Neural crest cell (in vitro differentiated cells): Measurements from ENCODE around the gene TSEN15. TPM values are rescaled to one million over a fixed set of nuclear protein-coding genes. Genes with fewer than 3 reads are reported as not detected.

Experiments used
- DNase-seq: peaks from one replicate; pipeline ENCODE4 v3.0.0; 2021; ENCODE audit warnings: low read depth, mixed read lengths, low spot score
- H3K27ac Mint-ChIP-seq: one replicate; pipeline ENCODE4 v1.8.0; 2021; ENCODE audit warnings: mild to moderate bottlenecking, mixed read lengths; ENCODE audit not compliant: unreplicated experiment
- H3K27me3 Mint-ChIP-seq: 2 replicates; pipeline ENCODE4 v1.8.0; 2021; ENCODE audit warnings: low read depth, mild to moderate bottlenecking, mixed read lengths
- H3K36me3 Mint-ChIP-seq: 2 replicates; pipeline ENCODE4 v1.8.0; 2021; ENCODE audit warnings: low read depth, mild to moderate bottlenecking, mixed read lengths
- H3K4me1 Mint-ChIP-seq: 2 replicates; pipeline ENCODE4 v1.8.0; 2021; ENCODE audit warnings: mixed read lengths
- H3K4me3 Mint-ChIP-seq: one replicate; pipeline ENCODE4 v1.8.0; 2021; ENCODE audit warnings: mild to moderate bottlenecking, mixed read lengths
- H3K9me3 Mint-ChIP-seq: 2 replicates; pipeline ENCODE4 v1.8.0; 2021; ENCODE audit warnings: mixed read lengths
- long read RNA-seq: library from polyadenylated mRNA; unstranded; transcript quantifications from one replicate; pipeline ENCODE4 v2.0.0, GENCODE V29; 2020
- total RNA-seq: library from RNA; stranded (reverse); gene quantifications from 2 replicates; pipeline ENCODE4 v1.2.1, GENCODE V29; 2021
- TF ChIP-seq, protein P1 (sequence below): fragments of 200-600 bp; sonication (generic); conservative IDR thresholded peaks from 2 replicates; pipeline ENCODE4 v1.5.0; 2021; ENCODE audit warnings: antibody characterized with exemption, mild to moderate bottlenecking

The TSEN15 gene
- total RNA-seq = 50.2 and 50.5 TPM in 2 replicates
- long read RNA-seq, transcript TSEN15-216 (5 exons, 1,986 nt) = major isoform, 96 of 156 reads
- long read RNA-seq, transcript TSEN15-203 (4 exons, 1,844 nt) = minor isoform, 20 of 156 reads
- long read RNA-seq, transcript TSEN15-207 (5 exons, 1,834 nt) = minor isoform, 12 of 156 reads
- long read RNA-seq, transcript TSEN15-201 (5 exons, 1,967 nt) = minor isoform, 5 of 156 reads
- long read RNA-seq, partial matches to known transcripts = 3 of 156 reads
- long read RNA-seq, other reads (novel, unspliced or antisense) = 14 of 156 reads

- H3K27me3 Mint-ChIP-seq = no peaks in the 10 kb centered on the region
- peaks cover 7% of the 10 kb centered on the region for H3K36me3 Mint-ChIP-seq
- peak; percentile 65 for DNase-seq
- H3K4me1 Mint-ChIP-seq = peaks cover 54% of the 10 kb centered on the region
- TF ChIP-seq, protein P1, sequence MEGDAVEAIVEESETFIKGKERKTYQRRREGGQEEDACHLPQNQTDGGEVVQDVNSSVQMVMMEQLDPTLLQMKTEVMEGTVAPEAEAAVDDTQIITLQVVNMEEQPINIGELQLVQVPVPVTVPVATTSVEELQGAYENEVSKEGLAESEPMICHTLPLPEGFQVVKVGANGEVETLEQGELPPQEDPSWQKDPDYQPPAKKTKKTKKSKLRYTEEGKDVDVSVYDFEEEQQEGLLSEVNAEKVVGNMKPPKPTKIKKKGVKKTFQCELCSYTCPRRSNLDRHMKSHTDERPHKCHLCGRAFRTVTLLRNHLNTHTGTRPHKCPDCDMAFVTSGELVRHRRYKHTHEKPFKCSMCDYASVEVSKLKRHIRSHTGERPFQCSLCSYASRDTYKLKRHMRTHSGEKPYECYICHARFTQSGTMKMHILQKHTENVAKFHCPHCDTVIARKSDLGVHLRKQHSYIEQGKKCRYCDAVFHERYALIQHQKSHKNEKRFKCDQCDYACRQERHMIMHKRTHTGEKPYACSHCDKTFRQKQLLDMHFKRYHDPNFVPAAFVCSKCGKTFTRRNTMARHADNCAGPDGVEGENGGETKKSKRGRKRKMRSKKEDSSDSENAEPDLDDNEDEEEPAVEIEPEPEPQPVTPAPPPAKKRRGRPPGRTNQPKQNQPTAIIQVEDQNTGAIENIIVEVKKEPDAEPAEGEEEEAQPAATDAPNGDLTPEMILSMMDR = no peak
- no peaks in the 10 kb centered on the region for H3K9me3 Mint-ChIP-seq
- H3K27ac Mint-ChIP-seq = peak within 1 kb of the TSS; percentile 99
- H3K4me3 Mint-ChIP-seq = peak within 1 kb of the TSS; percentile 95
Observed at GRCh38 chr1:184051485-184052193, at the start of gene TSEN15. TSEN15 (plus strand) TSS chr1:184051730; CDS start chr1:184051756, 26 bp downstream.

DNA sequence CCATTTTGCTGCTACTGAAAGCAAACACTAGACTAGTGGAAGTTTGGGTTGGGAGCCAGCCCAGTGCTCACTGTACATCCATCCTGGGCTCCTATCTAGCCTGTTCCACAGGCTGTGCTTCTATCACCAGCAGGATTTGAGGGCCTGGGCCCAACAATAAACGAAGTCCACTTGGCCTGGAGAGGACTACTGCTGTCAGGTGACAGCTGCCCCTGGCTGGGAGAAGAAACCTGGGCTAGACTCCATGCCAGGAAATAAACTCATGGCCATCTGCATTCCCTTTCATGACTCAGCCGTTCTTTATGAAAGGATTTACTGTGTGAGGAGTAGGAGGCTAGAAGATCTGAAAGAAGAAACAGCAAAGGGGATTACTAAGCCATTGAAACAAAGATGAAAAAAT, 49.5 kb upstream of the TSEN15 start:
- Mint-ChIP-seq H3K27me3 (no peaks in the 10 kb centered on the region), H3K27ac (peak overlapping the region; percentile 96), H3K4me1 (peaks cover 32% of the 10 kb centered on the region), H3K4me3 (peak overlapping the region; percentile 58), H3K36me3 (peaks cover 6% of the 10 kb centered on the region), H3K9me3 (no peaks in the 10 kb centered on the region)
- TF ChIP-seq, protein P1 = no peak
- no peak for DNase-seq

DNA sequence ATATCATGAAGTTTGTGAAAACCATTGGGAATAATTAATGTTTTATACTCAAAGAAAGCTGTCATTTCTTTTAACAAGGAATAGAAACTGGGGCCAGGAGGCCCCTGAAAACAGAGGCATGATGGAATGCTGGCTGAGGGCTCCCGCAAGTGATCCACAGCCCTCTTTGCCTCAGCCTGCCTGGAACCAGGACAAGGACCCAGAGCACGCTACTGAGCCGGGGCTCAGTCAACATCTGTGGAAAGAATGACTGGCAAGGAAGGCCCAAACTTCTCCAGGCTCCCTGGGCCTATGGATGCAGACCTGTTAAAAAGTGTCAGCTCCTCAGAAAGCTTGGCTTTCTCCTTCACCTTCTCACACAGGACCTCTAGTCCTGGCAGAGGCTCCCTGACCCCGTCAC, 46.6 kb upstream of the TSEN15 start:
- TF ChIP-seq, protein P1 = no peak
- Mint-ChIP-seq H3K36me3 (peaks cover 6% of the 10 kb centered on the region), H3K4me1 (peaks cover 25% of the 10 kb centered on the region), H3K27ac (no peak overlapping the region), H3K27me3 (no peaks in the 10 kb centered on the region), H3K9me3 (peaks cover 3% of the 10 kb centered on the region), H3K4me3 (no peak overlapping the region)
- no peak for DNase-seq

- H3K9me3 Mint-ChIP-seq = peaks cover 3% of the 10 kb centered on the region
- H3K27me3 Mint-ChIP-seq = no peaks in the 10 kb centered on the region
- H3K36me3 Mint-ChIP-seq = peaks cover 6% of the 10 kb centered on the region
- no peak overlapping the region for H3K27ac Mint-ChIP-seq
- H3K4me1 Mint-ChIP-seq = peaks cover 25% of the 10 kb centered on the region
- no peak overlapping the region for H3K4me3 Mint-ChIP-seq
- DNase-seq = no peak
- TF ChIP-seq, protein P1 = no peak
Observed at GRCh38 chr1:184005506-184005905, 46.0 kb upstream of the TSEN15 start.

DNA sequence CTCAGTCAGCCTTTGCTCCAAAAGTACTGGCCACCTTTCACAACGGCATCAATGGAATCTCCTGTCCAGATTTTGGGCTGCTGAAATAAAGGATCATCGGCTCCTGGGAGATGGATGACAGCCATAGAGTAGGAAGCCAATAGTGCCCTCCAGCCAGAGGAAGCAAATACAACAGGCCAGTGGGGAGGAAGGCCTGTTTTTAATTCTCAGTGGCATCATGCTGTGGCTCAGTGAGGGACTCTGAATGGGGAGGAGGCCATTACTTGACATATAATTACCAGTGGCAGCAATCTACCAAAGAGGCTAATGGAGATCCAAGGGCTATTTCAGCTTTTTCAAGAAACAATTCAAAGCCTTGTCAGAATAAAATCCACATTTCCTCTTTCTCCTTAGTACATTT, 40.7 kb upstream of the TSEN15 start:
- peaks cover 16% of the 10 kb centered on the region for H3K9me3 Mint-ChIP-seq
- peaks cover 6% of the 10 kb centered on the region for H3K36me3 Mint-ChIP-seq
- TF ChIP-seq, protein P1 = no peak
- H3K4me1 Mint-ChIP-seq = peaks cover 4% of the 10 kb centered on the region
- H3K27ac Mint-ChIP-seq = no peak overlapping the region
- H3K4me3 Mint-ChIP-seq = no peak overlapping the region
- no peak for DNase-seq
- H3K27me3 Mint-ChIP-seq = no peaks in the 10 kb centered on the region
